ENCODE data around the gene MAP7D2.

DNA sequence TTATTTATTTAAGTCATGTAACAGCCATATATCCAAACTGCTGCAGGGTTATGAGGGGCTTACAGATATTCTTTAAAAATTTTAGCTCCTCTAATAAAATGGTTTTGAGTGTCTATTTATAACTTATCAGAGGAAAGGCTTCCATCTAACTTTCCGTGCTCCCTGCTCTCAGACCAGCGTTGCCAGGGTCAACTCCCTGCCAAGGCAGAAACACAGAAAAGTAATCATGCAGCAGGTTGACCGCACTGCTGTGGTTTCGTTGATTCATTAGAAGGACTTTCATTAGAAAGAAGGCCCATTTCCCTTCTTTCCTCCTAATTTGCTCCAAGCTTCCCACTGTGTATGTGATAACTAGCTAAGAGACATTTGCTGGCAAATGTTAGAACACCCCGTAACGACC, 159.8 kb downstream of the MAP7D2 start:
- TF ChIP-seq, protein P1, sequence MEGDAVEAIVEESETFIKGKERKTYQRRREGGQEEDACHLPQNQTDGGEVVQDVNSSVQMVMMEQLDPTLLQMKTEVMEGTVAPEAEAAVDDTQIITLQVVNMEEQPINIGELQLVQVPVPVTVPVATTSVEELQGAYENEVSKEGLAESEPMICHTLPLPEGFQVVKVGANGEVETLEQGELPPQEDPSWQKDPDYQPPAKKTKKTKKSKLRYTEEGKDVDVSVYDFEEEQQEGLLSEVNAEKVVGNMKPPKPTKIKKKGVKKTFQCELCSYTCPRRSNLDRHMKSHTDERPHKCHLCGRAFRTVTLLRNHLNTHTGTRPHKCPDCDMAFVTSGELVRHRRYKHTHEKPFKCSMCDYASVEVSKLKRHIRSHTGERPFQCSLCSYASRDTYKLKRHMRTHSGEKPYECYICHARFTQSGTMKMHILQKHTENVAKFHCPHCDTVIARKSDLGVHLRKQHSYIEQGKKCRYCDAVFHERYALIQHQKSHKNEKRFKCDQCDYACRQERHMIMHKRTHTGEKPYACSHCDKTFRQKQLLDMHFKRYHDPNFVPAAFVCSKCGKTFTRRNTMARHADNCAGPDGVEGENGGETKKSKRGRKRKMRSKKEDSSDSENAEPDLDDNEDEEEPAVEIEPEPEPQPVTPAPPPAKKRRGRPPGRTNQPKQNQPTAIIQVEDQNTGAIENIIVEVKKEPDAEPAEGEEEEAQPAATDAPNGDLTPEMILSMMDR (IDR thresholded peaks at IDR 0.05; ENCODE audit: low read depth, low read length): no peak
- TF ChIP-seq EZH2phosphoT487 (IDR thresholded peaks at IDR 0.05; ENCODE audit: low read depth): no peak
